HS-27A (cell line): ENCODE results near the gene PTP4A2.

Source experiments
- DNase-seq: peaks from one replicate; pipeline ENCODE4 v3.0.0-alpha.2; 2012; ENCODE audit warnings: low read depth, missing footprints

Gene PTP4A2

GRCh38 chr1:31938184-31938975 lies at the start of gene PTP4A2:
Gene PTP4A2 (minus strand): TSS chr1:31938368. CDS start chr1:31919065, 19,303 bp downstream.
- DNase-seq: no peak

DNA sequence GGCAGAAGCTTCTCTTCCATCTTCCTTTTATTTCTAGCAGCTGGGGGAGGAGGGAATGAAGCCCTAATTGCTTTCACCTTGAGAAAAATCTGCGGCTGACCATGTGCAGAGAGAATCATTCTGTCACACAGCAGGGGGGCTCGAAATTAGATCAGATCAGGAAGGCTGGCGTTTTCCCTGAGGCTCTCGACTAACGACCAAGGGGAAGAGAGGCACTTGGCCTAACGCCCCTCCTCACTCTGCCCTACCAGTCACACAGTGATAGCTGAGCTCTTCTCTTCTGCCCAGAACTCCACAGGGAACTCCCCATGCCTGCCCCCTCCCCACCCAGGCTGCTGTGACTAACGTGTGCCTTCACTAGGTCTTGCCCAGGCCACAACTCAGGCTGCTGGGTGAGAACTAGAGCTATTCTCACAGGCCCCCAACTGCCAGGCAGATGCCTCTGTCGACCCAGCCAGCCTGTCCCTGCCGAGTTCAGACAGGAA lies 49.0 kb upstream of the PTP4A2 start:
- no peak for DNase-seq

- DNase-seq: no peak
Observed at GRCh38 chr1:31985430-31985829, 47.3 kb upstream of the PTP4A2 start.

DNA sequence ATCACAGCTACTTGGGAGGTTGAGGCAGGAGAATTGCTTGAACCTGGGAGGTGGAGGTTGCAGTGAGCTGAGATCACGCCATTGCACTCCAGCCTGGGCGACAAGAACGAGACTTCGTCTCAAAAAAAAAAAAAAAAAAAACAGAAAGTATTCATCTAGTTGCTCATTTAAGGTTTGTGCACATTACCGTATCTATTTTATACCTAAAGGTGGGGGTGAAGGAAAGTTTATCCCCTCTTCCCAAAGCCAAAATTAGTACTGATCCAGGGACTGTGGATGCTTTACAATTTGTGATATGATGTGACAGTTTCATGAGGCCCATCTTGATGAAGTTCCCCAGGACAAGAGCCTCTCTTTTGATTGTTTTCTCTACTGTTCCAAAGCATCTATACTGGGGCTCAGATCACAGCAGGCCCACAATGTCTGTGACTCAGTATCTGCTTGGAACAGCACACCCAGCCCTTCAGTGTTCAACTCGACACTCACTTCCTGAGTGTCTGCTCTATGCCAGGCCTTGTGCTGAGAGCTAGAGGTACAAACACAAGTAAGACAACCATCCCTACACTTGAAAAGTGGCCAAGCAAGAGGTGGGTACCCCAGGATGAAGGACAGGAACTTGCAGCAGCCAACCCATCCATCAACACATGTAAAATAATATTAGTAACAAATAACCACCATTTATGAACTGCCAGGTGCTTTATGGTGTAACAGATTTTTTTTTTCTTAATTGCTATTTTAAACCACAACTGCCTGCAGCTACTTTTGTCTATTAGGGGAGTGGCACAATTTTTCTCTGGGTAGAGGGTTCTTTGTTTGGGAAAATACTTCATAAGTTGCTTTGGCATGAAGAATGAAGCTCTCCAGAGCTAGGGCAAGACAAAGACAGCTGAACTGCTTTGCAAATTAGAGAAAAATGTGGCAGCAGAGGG lies 46.5 kb upstream of the PTP4A2 start:
- no peak for DNase-seq

DNA sequence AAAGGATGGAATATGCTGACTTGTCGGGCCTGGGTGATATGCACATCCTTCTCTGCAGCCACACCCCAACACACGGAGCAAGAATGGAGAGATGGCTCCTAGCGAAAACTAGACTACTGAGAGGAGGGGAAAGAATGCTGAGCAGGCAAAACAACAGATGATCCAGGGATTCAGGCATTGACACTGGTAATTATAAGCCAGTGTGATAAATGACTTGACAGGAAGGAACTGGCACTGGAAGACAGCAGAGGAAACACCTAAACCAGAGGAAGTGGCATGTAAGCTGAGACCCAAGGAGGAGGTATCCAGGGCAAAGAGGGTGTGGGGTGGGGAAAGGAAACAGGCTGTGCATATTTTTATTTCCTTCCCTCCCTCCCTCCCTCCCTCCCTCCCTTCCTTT lies 43.8 kb upstream of the PTP4A2 start:
- DNase-seq: no peak

DNA sequence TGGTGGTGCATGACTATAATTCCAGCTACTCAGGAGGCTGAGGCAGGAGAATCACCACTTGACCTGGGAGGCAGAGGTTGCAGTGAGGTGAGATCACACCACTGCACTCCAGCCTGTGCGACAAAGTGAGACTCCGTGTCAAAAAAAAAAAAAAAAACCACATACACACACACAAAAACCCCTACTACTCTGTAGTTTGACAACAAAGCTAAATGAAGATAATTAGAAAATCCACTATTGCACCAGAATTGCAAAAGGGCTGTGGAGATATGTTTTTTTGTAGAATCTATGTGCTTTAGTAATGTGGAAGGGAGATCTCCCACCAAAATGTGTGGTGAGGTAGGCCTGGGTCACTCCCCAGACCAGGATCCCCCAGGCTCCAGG lies 43.3 kb upstream of the PTP4A2 start:
- no peak for DNase-seq

- DNase-seq: no peak
Observed at GRCh38 chr1:31980835-31981455, 42.8 kb upstream of the PTP4A2 start.

- DNase-seq: no peak
Observed at GRCh38 chr1:31978843-31979400, 40.8 kb upstream of the PTP4A2 start.

GRCh38 chr1:31977385-31978131 lies 39.4 kb upstream of the PTP4A2 start:
- DNase-seq: no peak

DNA sequence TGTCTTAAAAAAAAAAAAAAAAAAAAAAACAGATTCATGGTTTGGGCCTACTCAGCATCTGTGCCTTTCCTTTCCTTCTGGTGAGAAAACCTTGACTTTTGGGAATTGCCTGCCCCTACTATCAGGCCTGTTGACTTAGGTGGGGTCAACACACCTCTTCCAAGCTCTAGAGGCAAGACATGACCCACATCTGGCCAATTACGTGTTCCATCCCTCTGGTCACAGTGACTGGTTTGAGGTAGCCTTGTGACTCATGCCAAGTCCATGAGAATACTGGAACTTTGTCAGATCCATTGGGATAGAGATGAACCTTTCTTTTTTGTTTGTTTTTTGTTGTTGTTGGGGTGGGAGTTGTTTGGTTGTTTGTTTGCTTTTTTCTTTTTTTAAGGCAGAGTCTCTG lies 38.2 kb upstream of the PTP4A2 start:
- DNase-seq: no peak

GRCh38 chr1:31970873-31971272 lies 32.7 kb upstream of the PTP4A2 start:
- DNase-seq: no peak

DNA sequence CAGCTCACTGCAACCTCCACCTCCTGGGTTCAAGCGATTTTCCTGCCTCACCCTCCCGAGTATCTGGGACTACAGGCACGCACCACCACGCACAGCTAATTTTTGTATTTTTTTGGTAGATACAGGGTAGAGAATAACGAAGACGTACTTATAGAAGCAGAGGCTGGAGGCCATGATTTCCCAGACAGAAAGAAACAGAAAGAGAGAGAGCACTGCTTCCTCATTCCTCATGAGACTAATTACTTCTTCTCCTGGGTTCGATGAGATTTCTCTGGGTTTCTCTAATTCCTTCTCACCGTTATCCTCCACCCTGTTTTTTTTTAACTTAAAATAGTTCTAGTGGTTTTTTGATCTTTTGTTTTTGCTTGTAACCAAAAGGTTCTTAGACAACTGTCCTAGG lies 23.4 kb upstream of the PTP4A2 start:
- no peak for DNase-seq

DNA sequence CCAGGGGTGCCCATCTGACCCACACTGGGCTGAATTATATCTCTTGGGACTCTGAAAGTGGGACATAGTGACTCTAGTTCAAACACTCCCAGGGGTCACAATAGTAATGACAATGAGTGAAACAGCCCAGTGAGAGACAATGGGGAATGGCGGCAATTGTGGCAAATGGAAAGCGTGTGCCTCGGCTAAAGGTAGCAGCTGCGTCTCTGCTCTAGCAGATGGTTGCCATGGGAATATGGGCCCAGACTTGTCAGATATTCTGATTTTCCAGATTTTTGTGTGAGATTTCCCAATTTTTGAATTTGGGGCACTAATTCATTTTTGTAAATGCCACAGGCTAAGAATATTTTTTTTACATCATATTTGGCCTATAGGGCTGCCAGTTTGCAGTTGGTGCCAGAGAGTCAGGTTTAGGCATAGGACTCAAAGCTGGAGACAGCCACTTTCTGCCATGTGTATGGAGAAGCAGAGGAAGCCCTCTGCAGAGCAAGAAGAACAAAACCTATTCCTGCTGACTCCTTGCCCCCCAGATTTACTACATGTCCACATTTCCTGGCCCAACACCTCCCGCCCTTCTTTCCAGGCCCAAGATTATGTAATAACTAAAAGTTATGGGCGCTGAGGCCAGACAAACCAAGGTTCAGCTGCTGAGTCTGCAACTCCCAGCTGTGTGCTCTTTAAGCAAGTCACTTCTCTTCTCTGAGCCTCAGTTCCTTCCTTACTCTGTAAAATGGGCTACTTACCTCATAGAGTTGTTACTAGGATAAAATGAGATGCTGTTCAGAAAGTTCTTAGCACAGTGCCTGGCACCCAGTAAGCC lies 21.6 kb upstream of the PTP4A2 start:
- no peak for DNase-seq

DNA sequence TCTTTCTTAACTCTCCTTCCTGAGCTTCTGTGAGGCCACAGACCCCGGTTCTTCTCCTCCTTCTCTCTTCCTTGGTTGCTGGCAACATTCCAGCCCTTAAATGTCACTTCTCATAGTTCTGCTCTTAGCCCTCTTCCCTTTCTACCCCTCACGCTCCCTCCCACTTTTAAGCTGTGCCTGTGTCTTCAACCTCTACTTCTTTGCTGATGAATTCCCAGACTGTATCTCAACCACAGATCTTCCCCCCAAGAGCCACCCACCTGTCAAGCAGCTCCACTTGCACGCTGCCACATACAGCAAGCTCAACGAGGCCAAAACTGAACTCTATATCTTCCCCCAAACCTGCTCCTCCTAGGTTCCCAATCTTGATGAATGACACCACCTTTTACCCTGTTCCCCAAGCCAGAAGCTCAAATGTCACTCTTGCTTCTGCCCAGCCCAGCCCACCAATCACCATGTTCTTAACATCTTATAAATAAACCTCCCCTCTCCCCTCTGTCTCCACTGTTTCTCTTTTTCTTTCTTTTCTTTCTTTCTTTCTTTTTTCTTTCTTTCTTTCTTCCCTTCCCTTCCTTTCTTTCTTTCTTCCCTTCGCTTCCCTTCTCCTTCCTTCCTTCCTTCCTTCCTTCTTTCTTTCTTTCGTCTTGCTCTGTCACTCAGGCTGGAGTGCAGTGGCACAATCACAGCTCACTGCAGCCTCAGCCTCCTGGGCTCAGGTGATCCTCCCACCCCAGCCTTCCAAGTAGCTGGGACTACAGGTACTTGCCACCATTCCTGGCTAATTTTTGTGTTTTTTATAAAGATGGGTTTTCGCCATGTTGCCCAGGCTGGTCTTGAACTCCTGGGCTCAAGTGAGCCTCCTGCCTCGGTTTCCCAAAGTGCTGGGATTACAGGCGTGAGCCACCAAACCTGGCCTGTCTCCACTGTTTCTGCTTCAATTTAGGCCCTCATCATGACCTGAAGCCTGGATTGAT lies 19.8 kb upstream of the PTP4A2 start:
- no peak for DNase-seq

DNA sequence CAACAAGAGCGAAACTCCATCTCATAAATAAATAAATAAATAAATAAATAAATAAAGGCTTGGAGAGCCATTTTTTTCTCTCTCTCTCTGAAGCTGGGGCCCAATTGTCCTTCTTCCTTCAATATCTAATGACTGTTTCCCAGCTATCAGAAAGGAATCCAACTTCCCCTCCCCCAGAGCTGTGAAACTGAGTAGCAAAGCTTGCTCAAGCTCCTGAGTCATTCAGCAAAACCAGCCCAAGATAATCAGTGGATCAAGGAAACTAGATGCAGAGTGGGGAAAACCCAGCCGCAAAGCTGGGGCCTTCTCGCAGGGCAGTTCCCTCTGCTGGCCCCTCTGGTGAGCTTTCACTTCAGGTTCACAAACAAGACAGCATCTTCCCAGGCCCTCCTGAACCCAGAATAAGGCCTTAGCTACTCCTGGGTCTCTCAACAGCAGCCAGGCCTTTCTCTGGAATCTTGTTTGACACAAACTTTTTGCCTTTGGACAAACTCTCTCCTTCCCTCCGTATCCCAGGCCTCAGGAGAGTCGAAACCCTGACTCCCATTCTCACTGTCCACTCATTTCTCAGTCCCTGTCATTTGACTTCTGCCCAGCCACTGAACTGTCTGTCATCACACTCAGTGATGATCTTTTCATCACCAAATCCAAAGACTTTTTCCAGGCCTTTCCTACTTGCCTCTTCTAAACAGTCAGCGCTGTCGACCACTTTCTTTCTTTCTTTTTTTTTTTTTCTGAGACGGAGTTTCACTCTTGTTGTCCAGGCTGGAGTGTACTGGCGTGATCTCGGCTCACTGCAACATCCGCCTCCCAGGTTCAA lies 18.0 kb upstream of the PTP4A2 start:
- DNase-seq: peak; percentile 97

- DNase-seq: no peak
Observed at GRCh38 chr1:31954607-31955283, 16.6 kb upstream of the PTP4A2 start.

- no peak for DNase-seq
Observed at GRCh38 chr1:31952825-31953220, 14.7 kb upstream of the PTP4A2 start.

GRCh38 chr1:31951276-31951675 lies 13.1 kb upstream of the PTP4A2 start:
- DNase-seq: no peak
